A549 (cell line): ENCODE data around the gene RAB14. TPM values are rescaled to one million over a fixed set of nuclear protein-coding genes. Genes with fewer than 3 reads are reported as not detected.

Source experiments
- ATAC-seq, 2 experiments: fragments of 200-7000 bp in 1 of 2; fragments of >200 bp in 1 of 2; cut with Nextera tagmentation in 1 of 2; cut with Tn5 transposase in 1 of 2; 3 replicates each; pipeline versions ENCODE4 v1.8.0 to v1.9.1; 2018 to 2020; ENCODE audit warnings: mild to moderate bottlenecking in 1 of 2, moderate library complexity in 1 of 2
- CTCF ChIA-PET: fragments of 300-600 bp; sonication (Branson Sonifier 250); formaldehyde crosslinking; extraction: SDS; loops from one replicate; lab custom pipeline; 2021; ENCODE audit warnings: antibody characterized with exemption, inconsistent platforms; lab: Yijun Ruan, JAX
- POLR2A ChIA-PET: fragments of 350-600 bp; formaldehyde crosslinking; extraction: SDS; loops from one replicate; lab custom pipeline; 2021; ENCODE audit warnings: antibody characterized with exemption, inconsistent platforms; lab: Yijun Ruan, JAX
- DNase-seq, 2 experiments: peaks; one replicate each; pipeline versions ENCODE4 v3.0.0 to v3.0.0-alpha.2; 2011 to 2016; ENCODE audit warnings: low read depth in 1 of 2, low spot score in 1 of 2
- FAIRE-seq: peaks from 2 replicates; lab custom pipeline; 2011; peaks lifted over from hg19 to GRCh38; lab: Jason Lieb, UNC
- H3K27ac ChIP-seq, 2 experiments: fragments of >200 bp; sonication (Bioruptor Twin); formaldehyde crosslinking; 3 replicates each; pipeline ENCODE4 v1.5.1; 2016 to 2017
- H3K4me1 ChIP-seq: fragments of >200 bp; sonication (Bioruptor Twin); formaldehyde crosslinking; 3 replicates; pipeline ENCODE4 v1.6.1; 2016
- H3K4me2 ChIP-seq: fragments of >200 bp; sonication (Bioruptor Twin); formaldehyde crosslinking; 3 replicates; pipeline ENCODE4 v1.6.1; 2016
- H3K4me3 ChIP-seq: fragments of >200 bp; sonication (Bioruptor Twin); formaldehyde crosslinking; 3 replicates; pipeline ENCODE4 v1.5.1; 2016
- H3K9me3 ChIP-seq: fragments of >200 bp; sonication (Bioruptor Twin); formaldehyde crosslinking; 3 replicates; pipeline ENCODE4 v1.6.1; 2016
- CBX2 ChIP-seq: fragments of 200-600 bp; sonication (generic); IDR thresholded peaks from 2 replicates; pipeline ENCODE4 v1.6.1; 2016; ENCODE audit warnings: low read depth, mild to moderate bottlenecking, borderline replicate concordance
- E2F6 ChIP-seq: IDR thresholded peaks from 2 replicates; pipeline ENCODE4 v1.6.1; 2012; ENCODE audit warnings: low read depth, borderline replicate concordance
- ELK1 ChIP-seq: fragments of 150-350 bp; IDR thresholded peaks from 2 replicates; pipeline ENCODE4 v1.6.1; 2014; ENCODE audit warnings: low read depth, mild to moderate bottlenecking, low read length
- EP300 ChIP-seq, 2 experiments: fragments of >200 bp; sonication (Bioruptor Twin); formaldehyde crosslinking; IDR thresholded peaks; 2 replicates in 1 of 2; 3 replicates in 1 of 2; pipeline ENCODE4 v1.6.1; 2016 to 2017
- GATA3 ChIP-seq: IDR thresholded peaks from 2 replicates; pipeline ENCODE4 v1.6.1; 2012; ENCODE audit warnings: borderline replicate concordance
- HES2 ChIP-seq: fragments of >200 bp; sonication (Bioruptor Twin); formaldehyde crosslinking; IDR thresholded peaks from 2 replicates; pipeline ENCODE4 v1.6.1; 2016
- HMGXB4 ChIP-seq: fragments of 250-450 bp; sonication (Bioruptor Pico); IDR thresholded peaks from 2 replicates; pipeline ENCODE4 v1.5.0; 2021; ENCODE audit warnings: mild to moderate bottlenecking, moderate library complexity, borderline replicate concordance
- JUN ChIP-seq, 2 experiments: fragments of >200 bp; sonication (Bioruptor Twin); formaldehyde crosslinking; IDR thresholded peaks; 2 replicates in 1 of 2; 3 replicates in 1 of 2; pipeline ENCODE4 v1.6.1; 2016 to 2017
- MAFK ChIP-seq: fragments of 450-650 bp; IDR thresholded peaks from 2 replicates; pipeline ENCODE4 v1.6.1; 2014; ENCODE audit not compliant: partially characterized antibody
- MAX ChIP-seq: IDR thresholded peaks from 2 replicates; pipeline ENCODE4 v1.6.1; 2012
- NR3C1 ChIP-seq: fragments of >200 bp; sonication (Bioruptor Twin); formaldehyde crosslinking; IDR thresholded peaks from 3 replicates; pipeline ENCODE4 v1.6.1; 2017
- PHF8 ChIP-seq: fragments of 200-600 bp; sonication (generic); IDR thresholded peaks from 2 replicates; pipeline ENCODE4 v1.6.1; 2016; ENCODE audit warnings: low read depth, mild to moderate bottlenecking, antibody characterized with exemption, moderate library complexity, borderline replicate concordance
- POLR2AphosphoS2 ChIP-seq: conservative IDR thresholded peaks from 2 replicates; pipeline ENCODE4 v1.6.1; 2012; ENCODE audit warnings: low read length, improper control_type of control experiment, inconsistent platforms
- RARB ChIP-seq: fragments of 250-450 bp; sonication (Bioruptor Pico); IDR thresholded peaks from 2 replicates; pipeline ENCODE4 v1.8.0; 2021; ENCODE audit warnings: mild to moderate bottlenecking, moderate library complexity
- RCOR1 ChIP-seq: fragments of 150-350 bp; IDR thresholded peaks from 2 replicates; pipeline ENCODE4 v1.6.1; 2014; ENCODE audit warnings: antibody characterized with exemption, low read length, low read depth
- REST ChIP-seq: fragments of 200-600 bp; sonication (generic); IDR thresholded peaks from 2 replicates; pipeline ENCODE4 v1.6.1; 2016; ENCODE audit warnings: antibody characterized with exemption, mild to moderate bottlenecking, moderate library complexity
- RFX5 ChIP-seq: fragments of 450-650 bp; IDR thresholded peaks from 2 replicates; pipeline ENCODE4 v1.7.1; 2014; ENCODE audit warnings: antibody characterized with exemption, mild to moderate bottlenecking, moderate library complexity
- ZC3H11A ChIP-seq: fragments of 450-650 bp; IDR thresholded peaks from 2 replicates; pipeline ENCODE4 v1.6.1; 2014; ENCODE audit warnings: antibody characterized with exemption, mild to moderate bottlenecking
- ZSCAN20 ChIP-seq: fragments of 250-450 bp; sonication (Bioruptor Pico); IDR thresholded peaks from 2 replicates; pipeline ENCODE4 v1.8.0; 2022; ENCODE audit warnings: mild to moderate bottlenecking, moderate library complexity
- WGBS: methylation state at CpG from one replicate; pipeline ENCODE4 v1.1.6; 2017; ENCODE audit errors: missing lambda C conversion rate; 5-methylcytosine and 5-hydroxymethylcytosine counted together
- polyA plus RNA-seq, 4 experiments: library from polyadenylated mRNA; depleted of rRNA in 3 of 4; stranded (reverse); fragments of >200 nt; fragmentation: RNase III in 1 of 4; extraction: RNeasy Plus Mini Kit Qiagen cat#74134 plus additional on column Dnase treatment in 1 of 4; gene quantifications; 2 replicates in 3 of 4; 3 replicates in 1 of 4; pipeline ENCODE4 v1.2.3, GENCODE V29; 2011 to 2017

RAB14 gene
- polyA plus RNA-seq, 2 of the 4 experiments (the other 2 are of a cell fraction): 38.4 to 54.1 TPM

GRCh38 chr9:121214005-121214404, 12.3 kb upstream of the RAB14 start:
- H3K4me2 ChIP-seq: no peak overlapping the region
- no peak for DNase-seq
- no peak overlapping the region for H3K4me3 ChIP-seq
- ChIA-PET POLR2A (interaction anchor here (1.3 kb wide), 1 partner anchor 185 kb away, joined by 3 read pairs; no protein-coding TSS in a partner anchor), CTCF (interaction anchor here (0.7 to 12.0 kb wide), 52 partner anchors 10 to 280 kb away, joined by 3 to 174 read pairs (median 7); partner anchors contain the start of genes GSN and RAB14)
- WGBS: 13% methylated on average over 2 of the region's 2 CpGs
- H3K9me3 ChIP-seq: no peaks in the 10 kb centered on the region
- ATAC-seq: peak in 1 of 2 experiments; percentile 18; a peak in 1 of 6 replicates
- no peak for TF ChIP-seq CBX2
- no peak for TF ChIP-seq HMGXB4 (CRISPR knock-in tag)
- TF ChIP-seq RFX5: no peak
- no peak for TF ChIP-seq HES2
- TF ChIP-seq MAFK: no peak
- TF ChIP-seq PHF8: no peak
- TF ChIP-seq JUN (IDR thresholded peaks at IDR 0.05): no peak
- no peak for TF ChIP-seq NR3C1
- no peak for TF ChIP-seq MAX
- no peak for TF ChIP-seq GATA3
- no peak for TF ChIP-seq POLR2AphosphoS2
- no peak for TF ChIP-seq ZSCAN20 (CRISPR knock-in tag)
- TF ChIP-seq EP300 (IDR thresholded peaks at IDR 0.05): no peak
- no peak for TF ChIP-seq ELK1
- no peak for TF ChIP-seq RCOR1
- no peak for TF ChIP-seq RARB (CRISPR knock-in tag)
- TF ChIP-seq E2F6: no peak
- TF ChIP-seq ZC3H11A: no peak
- TF ChIP-seq REST: no peak
- no peak for FAIRE-seq
- H3K27ac ChIP-seq: no peak overlapping the region; a peak in 1 of 6 replicates
- H3K4me1 ChIP-seq: no peaks in the 10 kb centered on the region
